Measurements from ENCODE around the gene OR10A2.

OR10A2 gene

DNA sequence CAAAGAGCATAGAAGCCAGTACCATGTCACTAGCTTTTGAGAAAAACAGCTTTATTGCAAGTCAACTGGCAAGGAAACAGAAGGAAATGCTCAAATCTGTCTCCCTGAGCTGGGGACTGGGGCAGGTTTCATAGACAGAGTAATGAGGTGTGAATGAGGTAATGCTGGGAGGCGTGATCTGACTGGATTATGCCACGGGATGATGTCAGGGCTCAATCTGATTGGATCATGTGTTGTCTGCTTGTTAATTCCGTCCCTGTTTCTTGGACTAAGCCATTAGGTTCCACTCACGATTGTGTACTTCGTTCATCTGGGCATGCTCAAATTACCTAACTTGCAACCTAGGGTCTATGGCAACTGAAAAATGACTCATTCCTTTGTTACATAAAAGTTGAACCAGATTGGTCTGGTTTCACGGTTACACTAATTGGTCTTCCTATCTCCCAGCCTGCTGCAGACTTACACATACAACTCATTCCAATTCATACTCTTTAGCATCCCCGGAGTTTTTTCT, 37.6 kb upstream of the OR10A2 start:
- Histone ChIP-seq H3K36me3 (no peaks in the 10 kb centered on the region), H3K4me3 (ENCODE audit: low read depth in 1 of 2, low read length in 1 of 2) (no peak overlapping the region), H3K27ac (no peak overlapping the region), H3K4me1 (ENCODE audit: control insufficient read depth in 1 of 2, insufficient read depth in 1 of 2, low read depth in 1 of 2, low read length in 1 of 2) (no peaks in the 10 kb centered on the region), H3K27me3 (peaks cover 3% of the 10 kb centered on the region), H3K9me3 (no peaks in the 10 kb centered on the region)
- TF ChIP-seq, protein P1, sequence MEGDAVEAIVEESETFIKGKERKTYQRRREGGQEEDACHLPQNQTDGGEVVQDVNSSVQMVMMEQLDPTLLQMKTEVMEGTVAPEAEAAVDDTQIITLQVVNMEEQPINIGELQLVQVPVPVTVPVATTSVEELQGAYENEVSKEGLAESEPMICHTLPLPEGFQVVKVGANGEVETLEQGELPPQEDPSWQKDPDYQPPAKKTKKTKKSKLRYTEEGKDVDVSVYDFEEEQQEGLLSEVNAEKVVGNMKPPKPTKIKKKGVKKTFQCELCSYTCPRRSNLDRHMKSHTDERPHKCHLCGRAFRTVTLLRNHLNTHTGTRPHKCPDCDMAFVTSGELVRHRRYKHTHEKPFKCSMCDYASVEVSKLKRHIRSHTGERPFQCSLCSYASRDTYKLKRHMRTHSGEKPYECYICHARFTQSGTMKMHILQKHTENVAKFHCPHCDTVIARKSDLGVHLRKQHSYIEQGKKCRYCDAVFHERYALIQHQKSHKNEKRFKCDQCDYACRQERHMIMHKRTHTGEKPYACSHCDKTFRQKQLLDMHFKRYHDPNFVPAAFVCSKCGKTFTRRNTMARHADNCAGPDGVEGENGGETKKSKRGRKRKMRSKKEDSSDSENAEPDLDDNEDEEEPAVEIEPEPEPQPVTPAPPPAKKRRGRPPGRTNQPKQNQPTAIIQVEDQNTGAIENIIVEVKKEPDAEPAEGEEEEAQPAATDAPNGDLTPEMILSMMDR (IDR thresholded peaks at IDR 0.05): no peak

GRCh38 chr11:6828103-6828502, 34.8 kb upstream of the OR10A2 start:
- H3K27me3 ChIP-seq: no peaks in the 10 kb centered on the region
- TF ChIP-seq, protein P1 (IDR thresholded peaks at IDR 0.05): no peak
- no peak overlapping the region for H3K27ac ChIP-seq
- no peaks in the 10 kb centered on the region for H3K9me3 ChIP-seq
- no peak overlapping the region for H3K4me3 ChIP-seq (ENCODE audit: low read depth in 1 of 2, low read length in 1 of 2)
- no peaks in the 10 kb centered on the region for H3K36me3 ChIP-seq
- H3K4me1 ChIP-seq (ENCODE audit: control insufficient read depth in 1 of 2, insufficient read depth in 1 of 2, low read depth in 1 of 2, low read length in 1 of 2): no peaks in the 10 kb centered on the region

DNA sequence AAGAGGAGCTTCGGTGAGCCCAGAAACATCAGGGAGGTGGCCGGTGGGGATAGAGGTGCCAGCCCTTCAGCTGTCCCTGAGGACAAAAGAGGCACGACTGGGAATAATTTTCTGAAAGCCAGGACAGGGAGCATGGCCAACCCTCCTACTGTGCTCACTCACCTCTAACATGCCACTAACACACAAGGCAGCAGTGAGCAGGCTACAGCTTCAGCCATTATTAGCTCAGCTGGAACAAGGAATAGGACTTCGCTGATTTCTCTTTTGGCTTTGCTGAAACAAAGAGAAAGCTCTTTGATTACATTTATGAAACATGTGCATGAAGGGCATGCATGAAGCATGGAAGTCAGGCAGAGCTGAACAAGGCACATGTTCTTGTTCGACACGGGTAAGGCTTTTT, 29.5 kb upstream of the OR10A2 start:
- Histone ChIP-seq H3K36me3 (no peaks in the 10 kb centered on the region), H3K9me3 (no peaks in the 10 kb centered on the region), H3K27ac (no peak overlapping the region), H3K27me3 (no peaks in the 10 kb centered on the region), H3K4me1 (ENCODE audit: control insufficient read depth in 1 of 2, insufficient read depth in 1 of 2, low read depth in 1 of 2, low read length in 1 of 2) (no peaks in the 10 kb centered on the region), H3K4me3 (ENCODE audit: low read depth in 1 of 2, low read length in 1 of 2) (no peak overlapping the region)
- TF ChIP-seq, protein P1 (IDR thresholded peaks at IDR 0.05): no peak

DNA sequence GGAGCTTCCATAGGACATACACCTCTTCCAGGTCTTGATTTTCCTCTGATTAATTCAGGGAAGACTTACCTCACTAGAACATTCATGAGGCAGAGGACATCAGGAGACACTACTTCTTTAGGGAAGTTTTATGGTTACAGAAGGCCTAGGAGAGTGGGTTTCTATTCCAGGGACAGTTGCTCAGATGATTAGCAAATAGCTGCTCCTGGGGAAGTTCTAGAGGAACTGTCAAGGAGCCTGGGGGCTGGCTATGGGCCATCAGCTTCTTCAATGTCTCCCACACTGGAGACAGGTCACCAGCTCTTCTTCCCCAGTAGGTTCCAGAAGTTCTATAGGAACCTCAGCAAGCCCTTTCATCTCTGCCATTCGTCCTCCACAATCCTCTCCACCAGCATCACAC, 28.8 kb upstream of the OR10A2 start:
- H3K4me1 ChIP-seq (ENCODE audit: control insufficient read depth in 1 of 2, insufficient read depth in 1 of 2, low read depth in 1 of 2, low read length in 1 of 2): no peaks in the 10 kb centered on the region
- TF ChIP-seq, protein P1 (IDR thresholded peaks at IDR 0.05): no peak
- H3K27ac ChIP-seq: no peak overlapping the region
- no peaks in the 10 kb centered on the region for H3K9me3 ChIP-seq
- H3K4me3 ChIP-seq (ENCODE audit: low read depth in 1 of 2, low read length in 1 of 2): no peak overlapping the region
- no peaks in the 10 kb centered on the region for H3K27me3 ChIP-seq
- no peaks in the 10 kb centered on the region for H3K36me3 ChIP-seq

- Histone ChIP-seq H3K4me1 (ENCODE audit: control insufficient read depth in 1 of 2, insufficient read depth in 1 of 2, low read depth in 1 of 2, low read length in 1 of 2) (no peaks in the 10 kb centered on the region), H3K27me3 (no peaks in the 10 kb centered on the region), H3K9me3 (no peaks in the 10 kb centered on the region), H3K36me3 (no peaks in the 10 kb centered on the region), H3K27ac (no peak overlapping the region), H3K4me3 (ENCODE audit: low read depth in 1 of 2, low read length in 1 of 2) (no peak overlapping the region)
- TF ChIP-seq, protein P1 (IDR thresholded peaks at IDR 0.05): no peak
Observed at GRCh38 chr11:6841694-6842093, 21.2 kb upstream of the OR10A2 start.

DNA sequence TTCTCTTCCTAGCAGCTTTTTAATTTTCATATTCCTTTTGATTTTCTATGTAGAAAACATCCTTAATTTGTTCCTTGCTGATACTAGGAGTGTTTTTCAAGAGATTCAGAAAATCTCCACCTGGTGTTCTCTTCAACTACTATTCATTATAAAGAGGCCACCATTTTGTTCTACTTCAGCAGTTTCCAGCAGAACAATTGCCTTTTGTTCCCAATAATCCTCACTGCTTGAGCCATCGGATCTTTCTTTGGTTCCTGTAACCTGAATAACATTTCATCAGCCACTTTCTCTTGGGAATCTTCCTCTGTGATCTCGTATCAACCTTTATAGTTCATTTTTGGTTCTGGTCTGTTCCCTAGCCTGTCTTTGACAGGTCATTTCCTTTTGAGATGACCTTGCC, 19.2 kb upstream of the OR10A2 start:
- H3K4me1 ChIP-seq (ENCODE audit: control insufficient read depth in 1 of 2, insufficient read depth in 1 of 2, low read depth in 1 of 2, low read length in 1 of 2): no peaks in the 10 kb centered on the region
- no peaks in the 10 kb centered on the region for H3K36me3 ChIP-seq
- no peaks in the 10 kb centered on the region for H3K27me3 ChIP-seq
- H3K4me3 ChIP-seq (ENCODE audit: low read depth in 1 of 2, low read length in 1 of 2): no peak overlapping the region
- H3K27ac ChIP-seq: no peak overlapping the region
- H3K9me3 ChIP-seq: no peaks in the 10 kb centered on the region
- TF ChIP-seq, protein P1 (IDR thresholded peaks at IDR 0.05): no peak
